OCI-LY1 (cell line): Measurements from ENCODE around the gene GPR137C.

ENCODE experiments used
- CTCF ChIP-seq: fragments of 200-600 bp; sonication (generic), shearing (Covaris generic); IDR thresholded peaks from 2 replicates; pipeline ENCODE4 v1.5.1; 2017; ENCODE audit warnings: mild to moderate bottlenecking, antibody characterized with exemption, low read length, moderate library complexity, mixed read lengths
- EZH2 ChIP-seq: fragments of 200-600 bp; sonication (generic), shearing (Covaris generic); IDR thresholded peaks from 2 replicates; pipeline ENCODE4 v1.8.0; 2017; ENCODE audit warnings: borderline replicate concordance, mixed run types, mild to moderate bottlenecking, antibody characterized with exemption, low read length, moderate library complexity, mixed read lengths

- TF ChIP-seq CTCF = no peak
- TF ChIP-seq EZH2 = no peak
These were observed 6.1 kb downstream of the GPR137C start for GRCh38 chr14:52558688-52559087.
